ENCODE data around the gene NDUFA6. TPM values are rescaled to one million over a fixed set of nuclear protein-coding genes. Genes with fewer than 3 reads are reported as not detected.

Gene NDUFA6
- total and polyA plus RNA-seq, 2 of the 13 experiments (the other 11 are each of a cell fraction or from before 2014, with no cell fraction given), result 68.5 to 87.8 TPM

- TF ChIP-seq NR2F2 (IDR thresholded peaks at IDR 0.05; ENCODE audit: borderline replicate concordance, low read depth), result 0 out of 2 replicates have a peak, but pooled peaks have one; percentile 18
- TF ChIP-seq, protein P1, sequence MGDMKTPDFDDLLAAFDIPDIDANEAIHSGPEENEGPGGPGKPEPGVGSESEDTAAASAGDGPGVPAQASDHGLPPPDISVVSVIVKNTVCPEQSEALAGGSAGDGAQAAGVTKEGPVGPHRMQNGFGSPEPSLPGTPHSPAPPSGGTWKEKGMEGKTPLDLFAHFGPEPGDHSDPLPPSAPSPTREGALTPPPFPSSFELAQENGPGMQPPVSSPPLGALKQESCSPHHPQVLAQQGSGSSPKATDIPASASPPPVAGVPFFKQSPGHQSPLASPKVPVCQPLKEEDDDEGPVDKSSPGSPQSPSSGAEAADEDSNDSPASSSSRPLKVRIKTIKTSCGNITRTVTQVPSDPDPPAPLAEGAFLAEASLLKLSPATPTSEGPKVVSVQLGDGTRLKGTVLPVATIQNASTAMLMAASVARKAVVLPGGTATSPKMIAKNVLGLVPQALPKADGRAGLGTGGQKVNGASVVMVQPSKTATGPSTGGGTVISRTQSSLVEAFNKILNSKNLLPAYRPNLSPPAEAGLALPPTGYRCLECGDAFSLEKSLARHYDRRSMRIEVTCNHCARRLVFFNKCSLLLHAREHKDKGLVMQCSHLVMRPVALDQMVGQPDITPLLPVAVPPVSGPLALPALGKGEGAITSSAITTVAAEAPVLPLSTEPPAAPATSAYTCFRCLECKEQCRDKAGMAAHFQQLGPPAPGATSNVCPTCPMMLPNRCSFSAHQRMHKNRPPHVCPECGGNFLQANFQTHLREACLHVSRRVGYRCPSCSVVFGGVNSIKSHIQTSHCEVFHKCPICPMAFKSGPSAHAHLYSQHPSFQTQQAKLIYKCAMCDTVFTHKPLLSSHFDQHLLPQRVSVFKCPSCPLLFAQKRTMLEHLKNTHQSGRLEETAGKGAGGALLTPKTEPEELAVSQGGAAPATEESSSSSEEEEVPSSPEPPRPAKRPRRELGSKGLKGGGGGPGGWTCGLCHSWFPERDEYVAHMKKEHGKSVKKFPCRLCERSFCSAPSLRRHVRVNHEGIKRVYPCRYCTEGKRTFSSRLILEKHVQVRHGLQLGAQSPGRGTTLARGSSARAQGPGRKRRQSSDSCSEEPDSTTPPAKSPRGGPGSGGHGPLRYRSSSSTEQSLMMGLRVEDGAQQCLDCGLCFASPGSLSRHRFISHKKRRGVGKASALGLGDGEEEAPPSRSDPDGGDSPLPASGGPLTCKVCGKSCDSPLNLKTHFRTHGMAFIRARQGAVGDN (CRISPR knock-in tag; IDR thresholded peaks at IDR 0.05), result peak; percentile 71
- TF ChIP-seq AGO1 (IDR thresholded peaks at IDR 0.05; ENCODE audit: low read depth, low read length, poor library complexity, severe bottlenecking), result peak; percentile 88
- TF ChIP-seq, protein P2, sequence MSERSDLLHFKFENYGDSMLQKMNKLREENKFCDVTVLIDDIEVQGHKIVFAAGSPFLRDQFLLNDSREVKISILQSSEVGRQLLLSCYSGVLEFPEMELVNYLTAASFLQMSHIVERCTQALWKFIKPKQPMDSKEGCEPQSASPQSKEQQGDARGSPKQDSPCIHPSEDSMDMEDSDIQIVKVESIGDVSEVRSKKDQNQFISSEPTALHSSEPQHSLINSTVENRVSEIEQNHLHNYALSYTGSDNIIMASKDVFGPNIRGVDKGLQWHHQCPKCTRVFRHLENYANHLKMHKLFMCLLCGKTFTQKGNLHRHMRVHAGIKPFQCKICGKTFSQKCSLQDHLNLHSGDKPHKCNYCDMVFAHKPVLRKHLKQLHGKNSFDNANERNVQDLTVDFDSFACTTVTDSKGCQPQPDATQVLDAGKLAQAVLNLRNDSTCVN (CRISPR knock-in tag; IDR thresholded peaks at IDR 0.05; ENCODE audit: borderline replicate concordance), result peak; percentile 57; the same call in 1 of the 2 replicates
- TF ChIP-seq, protein P3, sequence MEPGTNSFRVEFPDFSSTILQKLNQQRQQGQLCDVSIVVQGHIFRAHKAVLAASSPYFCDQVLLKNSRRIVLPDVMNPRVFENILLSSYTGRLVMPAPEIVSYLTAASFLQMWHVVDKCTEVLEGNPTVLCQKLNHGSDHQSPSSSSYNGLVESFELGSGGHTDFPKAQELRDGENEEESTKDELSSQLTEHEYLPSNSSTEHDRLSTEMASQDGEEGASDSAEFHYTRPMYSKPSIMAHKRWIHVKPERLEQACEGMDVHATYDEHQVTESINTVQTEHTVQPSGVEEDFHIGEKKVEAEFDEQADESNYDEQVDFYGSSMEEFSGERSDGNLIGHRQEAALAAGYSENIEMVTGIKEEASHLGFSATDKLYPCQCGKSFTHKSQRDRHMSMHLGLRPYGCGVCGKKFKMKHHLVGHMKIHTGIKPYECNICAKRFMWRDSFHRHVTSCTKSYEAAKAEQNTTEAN (CRISPR knock-in tag; conservative IDR thresholded peaks at IDR 0.05), result peak; percentile 56; the same call in 1 of the 2 replicates
- TF ChIP-seq, protein P4, sequence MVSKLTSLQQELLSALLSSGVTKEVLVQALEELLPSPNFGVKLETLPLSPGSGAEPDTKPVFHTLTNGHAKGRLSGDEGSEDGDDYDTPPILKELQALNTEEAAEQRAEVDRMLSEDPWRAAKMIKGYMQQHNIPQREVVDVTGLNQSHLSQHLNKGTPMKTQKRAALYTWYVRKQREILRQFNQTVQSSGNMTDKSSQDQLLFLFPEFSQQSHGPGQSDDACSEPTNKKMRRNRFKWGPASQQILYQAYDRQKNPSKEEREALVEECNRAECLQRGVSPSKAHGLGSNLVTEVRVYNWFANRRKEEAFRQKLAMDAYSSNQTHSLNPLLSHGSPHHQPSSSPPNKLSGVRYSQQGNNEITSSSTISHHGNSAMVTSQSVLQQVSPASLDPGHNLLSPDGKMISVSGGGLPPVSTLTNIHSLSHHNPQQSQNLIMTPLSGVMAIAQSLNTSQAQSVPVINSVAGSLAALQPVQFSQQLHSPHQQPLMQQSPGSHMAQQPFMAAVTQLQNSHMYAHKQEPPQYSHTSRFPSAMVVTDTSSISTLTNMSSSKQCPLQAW (CRISPR knock-in tag; IDR thresholded peaks at IDR 0.05), result 0 out of 2 replicates have a peak, but pooled peaks have one; percentile 49
- 0 out of 2 replicates have a peak, but pooled peaks have one; percentile 12 for TF ChIP-seq PAXIP1 (CRISPR knock-in tag; conservative IDR thresholded peaks at IDR 0.05)
- 0 out of 2 replicates have a peak, but pooled peaks have one; percentile 56 for TF ChIP-seq ZNF572 (CRISPR knock-in tag; IDR thresholded peaks at IDR 0.05)
Observed at GRCh38 chr22:42130639-42131431, 40.3 kb upstream of the NDUFA6 start, which contains the start of gene CYP2D6 (continued).

Measured in HepG2 (cell line).